ENCODE measurements around the gene ANKMY1. TPM values are rescaled to one million over a fixed set of nuclear protein-coding genes. Genes with fewer than 3 reads are reported as not detected.

The ANKMY1 gene
- total and polyA plus RNA-seq, 8 donors, result 6.9 to 20.1 (median 10.7) TPM

- TF ChIP-seq CTCF (IDR thresholded peaks at IDR 0.05), result no peak
- FAIRE-seq (no peak), DNase-seq (peak; percentile 1 to 48 (median 10))
These were observed 125.9 kb downstream of the ANKMY1 start for GRCh38 chr2:240431661-240432424.

GRCh38 chr2:240431271-240431660, 126.5 kb downstream of the ANKMY1 start:
- peak in 4 of 6 donors; percentile 1 to 39 (median 22) for DNase-seq
- Histone ChIP-seq H3K36me3 (no peaks in the 10 kb centered on the region), H3K27me3 (no peaks in the 10 kb centered on the region), H3K4me1 (peaks cover 0 to 10% (median 0%) of the 10 kb centered on the region in 3 donors), H3K9me3 (no peaks in the 10 kb centered on the region), H3K4me3 (no peak overlapping the region), H3K27ac (no peak overlapping the region)
- ATAC-seq, result no peak
- TF ChIP-seq CTCF (IDR thresholded peaks at IDR 0.05), result no peak
- FAIRE-seq, result no peak
- intact Hi-C loops (cut with DNase I), result no loop called here
- 74 to 76% methylated on average over 3 of the region's 3 CpGs for WGBS, 2 donors

More at GRCh38 chr2:240431661-240432424, 125.9 kb downstream of the ANKMY1 start:
- Histone ChIP-seq H3K36me3 (no peaks in the 10 kb centered on the region), H3K27ac (no peak overlapping the region), H3K4me3 (no peak overlapping the region), H3K4me1 (peaks cover 0 to 10% (median 0%) of the 10 kb centered on the region in 3 donors), H3K27me3 (no peaks in the 10 kb centered on the region), H3K9me3 (no peaks in the 10 kb centered on the region)
- intact Hi-C loops (cut with DNase I), result no loop called here
- 77 to 81% methylated on average over 12 of the region's 12 CpGs for WGBS, 2 donors
- no peak for ATAC-seq

- Histone ChIP-seq H3K36me3 (no peaks in the 10 kb centered on the region), H3K27ac (no peak overlapping the region), H3K9me3 (no peaks in the 10 kb centered on the region), H3K4me1 (peaks cover 0 to 10% (median 0%) of the 10 kb centered on the region in 3 donors), H3K27me3 (no peaks in the 10 kb centered on the region), H3K4me3 (no peak overlapping the region)
- no peak for TF ChIP-seq CTCF (IDR thresholded peaks at IDR 0.05)
- FAIRE-seq (no peak), DNase-seq (peak in 5 of 6 donors; percentile 5 to 45 (median 12)), ATAC-seq (no peak)
- intact Hi-C loops (cut with DNase I), result no loop called here
- 80 to 83% methylated on average over 5 of the region's 5 CpGs for WGBS, 2 donors
These were observed 127.2 kb downstream of the ANKMY1 start for GRCh38 chr2:240430595-240430994.

GRCh38 chr2:240429872-240430491, 127.8 kb downstream of the ANKMY1 start:
- DNase-seq (peak in 5 of 6 donors; percentile 8 to 64 (median 28)), ATAC-seq (no peak), FAIRE-seq (no peak)
- 85 to 90% methylated on average over 14 of the region's 14 CpGs for WGBS, 2 donors
- H3K9me3 ChIP-seq, result no peaks in the 10 kb centered on the region
- H3K4me3 ChIP-seq, result no peak overlapping the region
- TF ChIP-seq CTCF (IDR thresholded peaks at IDR 0.05), result no peak
- peaks cover 0 to 10% (median 0%) of the 10 kb centered on the region in 3 donors for H3K4me1 ChIP-seq
- H3K27ac ChIP-seq, result no peak overlapping the region
- intact Hi-C loops (cut with DNase I), result no loop called here
- no peaks in the 10 kb centered on the region for H3K36me3 ChIP-seq
- H3K27me3 ChIP-seq, result no peaks in the 10 kb centered on the region

Small RNA genes lying within 50 kb of the gene (microRNA-seq; reads per million reads assigned to microRNA genes)
- 195 to 269 reads per million in 2 donors for gene MIR149

Other genes with a start within 250 kb of the ANKMY1 start
- gene GPC1, start 122.3 kb downstream of the ANKMY1 start, total RNA-seq, result 10 to 100 TPM; 11.7 to 37.6 (median 16.3) TPM
- gene GPC1, start 122.3 kb downstream of the ANKMY1 start, polyA plus RNA-seq, result 10 to 100 TPM; 23.2 to 27.5 TPM
- 1 to 10 TPM; 1.6 to 3.5 (median 2.4) TPM for gene DUSP28, start 2.4 kb upstream of the ANKMY1 start, total RNA-seq
- gene DUSP28, start 2.4 kb upstream of the ANKMY1 start, polyA plus RNA-seq, result 1 to 10 TPM; 2.6 to 5.0 TPM
- 10 to 100 TPM; 37.1 to 48.5 (median 39.6) TPM for gene RNPEPL1, start 10.5 kb upstream of the ANKMY1 start, total RNA-seq
- gene RNPEPL1, start 10.5 kb upstream of the ANKMY1 start, polyA plus RNA-seq, result 100 to 1,000 TPM in 1 of 2 donors, 10 to 100 TPM in 1; 80.3 to 195 TPM
- gene CAPN10, start 28.7 kb upstream of the ANKMY1 start, total RNA-seq, result 10 to 100 TPM in 3 of 6 donors, 1 to 10 TPM in 3; 8.6 to 19.0 (median 10.9) TPM
- 10 to 100 TPM; 47.0 to 49.3 TPM for gene CAPN10, start 28.7 kb upstream of the ANKMY1 start, polyA plus RNA-seq
- 1 to 10 TPM in 2 of 6 donors, under 1 TPM in 4; 0.35 to 1.4 (median 0.84) TPM for gene GPR35, start 67.5 kb upstream of the ANKMY1 start, total RNA-seq
- 1 to 10 TPM; 4.1 to 4.6 TPM for gene GPR35, start 67.5 kb upstream of the ANKMY1 start, polyA plus RNA-seq
- 100 to 1,000 TPM in 4 of 6 donors, 10 to 100 TPM in 2; 54.2 to 240 (median 132) TPM for gene AQP12B, start 124.9 kb upstream of the ANKMY1 start, total RNA-seq
- 100 to 1,000 TPM; 158 to 217 TPM for gene AQP12B, start 124.9 kb upstream of the ANKMY1 start, polyA plus RNA-seq
- gene AQP12A, start 133.9 kb upstream of the ANKMY1 start, total RNA-seq, result 100 to 1,000 TPM in 4 of 6 donors, 10 to 100 TPM in 2; 46.6 to 163 (median 104) TPM
- gene AQP12A, start 133.9 kb upstream of the ANKMY1 start, polyA plus RNA-seq, result 100 to 1,000 TPM; 284 to 744 TPM

Data from pancreas (tissue), 10 donors.